HG03196 (cell line): ENCODE results near the gene PKLR.

Experiments
- ATAC-seq: cut with Tn5 transposase; IDR thresholded peaks from one replicate; pipeline ENCODE4 v1.9.1; 2021; ENCODE audit not compliant: unreplicated experiment

The PKLR gene

GRCh38 chr1:155286544-155286943 lies 14.7 kb downstream of the PKLR start:
- ATAC-seq: no peak

- ATAC-seq: no peak
Observed at GRCh38 chr1:155285631-155286044, 15.6 kb downstream of the PKLR start.

- ATAC-seq: no peak
Observed at GRCh38 chr1:155285063-155285462, 16.2 kb downstream of the PKLR start.

GRCh38 chr1:155284476-155284875 lies 16.8 kb downstream of the PKLR start:
- no peak for ATAC-seq

- no peak for ATAC-seq
Observed at GRCh38 chr1:155282488-155283091, 18.6 kb downstream of the PKLR start.

GRCh38 chr1:155279268-155279667 lies 22.0 kb downstream of the PKLR start:
- ATAC-seq: no peak

GRCh38 chr1:155278689-155279160 lies 22.5 kb downstream of the PKLR start:
- no peak for ATAC-seq

GRCh38 chr1:155277902-155278688 lies 23.1 kb downstream of the PKLR start:
- ATAC-seq: no peak

- ATAC-seq: peak; percentile 54
Observed at GRCh38 chr1:155277070-155277901, 24.0 kb downstream of the PKLR start, which contains the start of gene HCN3. TSS of gene HCN3 (plus strand) at chr1:155277463. CDS start at chr1:155277591, 128 bp downstream.

- peak; percentile 88 for ATAC-seq
Observed at GRCh38 chr1:155273343-155274245, 27.6 kb downstream of the PKLR start, which contains the start of gene CLK2. TSS of gene CLK2 (minus strand) at chr1:155273504. CDS start at chr1:155270977, 2,527 bp downstream.

- ATAC-seq: peak; percentile 25
Observed at GRCh38 chr1:155272466-155273342, 28.5 kb downstream of the PKLR start.

GRCh38 chr1:155269381-155269780 lies 31.9 kb downstream of the PKLR start:
- ATAC-seq: no peak

GRCh38 chr1:155268630-155269029 lies 32.6 kb downstream of the PKLR start:
- no peak for ATAC-seq

GRCh38 chr1:155267373-155267772 lies 33.9 kb downstream of the PKLR start:
- ATAC-seq: no peak

GRCh38 chr1:155266553-155266952 lies 34.7 kb downstream of the PKLR start:
- no peak for ATAC-seq

- no peak for ATAC-seq
Observed at GRCh38 chr1:155263067-155263466, 38.2 kb downstream of the PKLR start.

GRCh38 chr1:155261852-155262673 lies 39.2 kb downstream of the PKLR start, which contains the start of gene SCAMP3:
TSS of gene SCAMP3 (minus strand) at chr1:155262360. CDS start at chr1:155262151, 209 bp downstream.
- ATAC-seq: peak; percentile 93

GRCh38 chr1:155261493-155261851 lies 39.8 kb downstream of the PKLR start:
- peak; percentile 1 for ATAC-seq
